Fibroblast of upper back skin (primary cell): ENCODE results near the gene HOXA11.

Experiments
- DNase-seq: peaks from one replicate; pipeline ENCODE4 v3.0.0-alpha.2; 2013

The HOXA11 gene

GRCh38 chr7:27185013-27185853 lies at the start of gene HOXA11:
TSS of gene HOXA11 (minus strand) at chr7:27185232. CDS start at chr7:27185144, 88 bp downstream.
- peak; percentile 53 for DNase-seq

GRCh38 chr7:27229448-27229847 lies 44.4 kb upstream of the HOXA11 start:
- DNase-seq, result no peak

GRCh38 chr7:27224983-27225934 lies 40.2 kb upstream of the HOXA11 start:
- DNase-seq, result no peak

GRCh38 chr7:27223941-27224575 lies 39.0 kb upstream of the HOXA11 start:
- no peak for DNase-seq

GRCh38 chr7:27221201-27221797 lies 36.3 kb upstream of the HOXA11 start:
- DNase-seq, result no peak

GRCh38 chr7:27220440-27220955 lies 35.5 kb upstream of the HOXA11 start:
- no peak for DNase-seq

- DNase-seq, result no peak
Observed at GRCh38 chr7:27219821-27220220, 34.8 kb upstream of the HOXA11 start.

GRCh38 chr7:27217951-27218350 lies 32.9 kb upstream of the HOXA11 start:
- DNase-seq, result no peak

GRCh38 chr7:27215356-27215755 lies 30.3 kb upstream of the HOXA11 start:
- DNase-seq, result no peak

- no peak for DNase-seq
Observed at GRCh38 chr7:27214239-27214950, 29.4 kb upstream of the HOXA11 start.

- DNase-seq, result no peak
Observed at GRCh38 chr7:27213433-27214238, 28.6 kb upstream of the HOXA11 start.

GRCh38 chr7:27212497-27213432 lies 27.7 kb upstream of the HOXA11 start:
- no peak for DNase-seq

GRCh38 chr7:27211764-27212204 lies 26.8 kb upstream of the HOXA11 start:
- no peak for DNase-seq

- no peak for DNase-seq
Observed at GRCh38 chr7:27211084-27211446, 26.0 kb upstream of the HOXA11 start.

GRCh38 chr7:27210441-27211083 lies 25.5 kb upstream of the HOXA11 start:
- peak; percentile 31 for DNase-seq

GRCh38 chr7:27209933-27210440 lies 25.0 kb upstream of the HOXA11 start:
- no peak for DNase-seq

GRCh38 chr7:27208998-27209397 lies 24.0 kb upstream of the HOXA11 start:
- no peak for DNase-seq

- no peak for DNase-seq
Observed at GRCh38 chr7:27207348-27207985, 22.4 kb upstream of the HOXA11 start.
